Mesenchymal stem cell (in vitro differentiated cells and primary cell): Measurements from ENCODE around the gene PGAM1.

Source experiments
- DNase-seq: peaks from one replicate; pipeline ENCODE4 v3.0.0-alpha.2; 2013
- H2AFZ ChIP-seq: one replicate; pipeline ENCODE4 v1.6.1; 2013; ENCODE audit warnings: low read depth, mild to moderate bottlenecking, control low read depth, inconsistent platforms, low read length, moderate library complexity
- H2AK5ac ChIP-seq: 2 replicates; pipeline ENCODE4 v1.6.1; 2013; ENCODE audit warnings: low read length, moderate library complexity, mild to moderate bottlenecking, inconsistent platforms; ENCODE audit not compliant: severe bottlenecking
- H2BK120ac ChIP-seq: one replicate; pipeline ENCODE4 v1.6.1; 2013; ENCODE audit warnings: low read depth, mild to moderate bottlenecking, inconsistent platforms, low read length, moderate library complexity
- H2BK12ac ChIP-seq, 2 experiments: one replicate each; pipeline ENCODE4 v1.6.1; 2013; ENCODE audit warnings: inconsistent platforms in 2 of 2, low read length in 2 of 2, mild to moderate bottlenecking in 2 of 2, moderate library complexity in 2 of 2, control low read depth in 1 of 2
- H2BK15ac ChIP-seq: one replicate; pipeline ENCODE4 v1.6.1; 2013; ENCODE audit warnings: mild to moderate bottlenecking, low read depth, inconsistent platforms; ENCODE audit not compliant: poor library complexity, severe bottlenecking
- H2BK5ac ChIP-seq: 2 replicates; pipeline ENCODE4 v1.6.1; 2013; ENCODE audit warnings: low read depth, mild to moderate bottlenecking, low read length, control low read depth, inconsistent platforms; ENCODE audit not compliant: poor library complexity, severe bottlenecking
- H3K14ac ChIP-seq, 2 experiments: one replicate each; pipeline ENCODE4 v1.6.1; 2013; ENCODE audit warnings: inconsistent platforms in 2 of 2, low read length in 2 of 2, control low read depth in 1 of 2, mild to moderate bottlenecking in 1 of 2, moderate library complexity in 1 of 2
- H3K18ac ChIP-seq, 2 experiments: one replicate each; pipeline ENCODE4 v1.6.1; 2013; ENCODE audit warnings: inconsistent platforms in 2 of 2, low read length in 2 of 2, control low read depth in 1 of 2, low read depth in 1 of 2, mild to moderate bottlenecking in 1 of 2
- H3K23ac ChIP-seq, 2 experiments: one replicate each; pipeline ENCODE4 v1.6.1; 2013; ENCODE audit warnings: inconsistent platforms in 2 of 2, low read length in 2 of 2, mild to moderate bottlenecking in 2 of 2, moderate library complexity in 2 of 2, control low read depth in 1 of 2
- H3K27ac ChIP-seq: 2 replicates; pipeline ENCODE4 v1.5.1; 2013; ENCODE audit warnings: mild to moderate bottlenecking, moderate library complexity, low read length, control low read depth, inconsistent platforms; ENCODE audit not compliant: poor library complexity, severe bottlenecking
- H3K27me3 ChIP-seq, 2 experiments: 2 replicates each; pipeline versions ENCODE4 v1.6.1 to v1.7.0; 2013; ENCODE audit warnings: low read length in 2 of 2, mild to moderate bottlenecking in 2 of 2, moderate library complexity in 2 of 2, control low read depth in 1 of 2, inconsistent platforms in 1 of 2; ENCODE audit not compliant: control insufficient read depth in 1 of 2, insufficient read depth in 1 of 2
- H3K36me3 ChIP-seq, 2 experiments: 2 replicates each; pipeline versions ENCODE4 v1.6.1 to v1.7.0; 2013; ENCODE audit warnings: low read length in 2 of 2, control low read depth in 1 of 2, inconsistent platforms in 1 of 2, low read depth in 1 of 2, mild to moderate bottlenecking in 1 of 2; ENCODE audit not compliant: insufficient read depth in 2 of 2, control insufficient read depth in 1 of 2
- H3K4ac ChIP-seq, 2 experiments: one replicate each; pipeline ENCODE4 v1.6.1; 2013; ENCODE audit warnings: inconsistent platforms in 2 of 2, low read length in 2 of 2, mild to moderate bottlenecking in 2 of 2, moderate library complexity in 2 of 2, control low read depth in 1 of 2, low read depth in 1 of 2
- H3K4me1 ChIP-seq: 2 replicates; pipeline ENCODE4 v1.6.1; 2013; ENCODE audit warnings: low read depth, low read length, control low read depth; ENCODE audit not compliant: control insufficient read depth, insufficient read depth
- H3K4me2 ChIP-seq: 2 replicates; pipeline ENCODE4 v1.6.1; 2013; ENCODE audit warnings: low read length, mild to moderate bottlenecking, inconsistent platforms; ENCODE audit not compliant: poor library complexity, severe bottlenecking
- H3K4me3 ChIP-seq, 2 experiments: 2 replicates each; pipeline versions ENCODE4 v1.5.1 to v1.7.0; 2013; ENCODE audit warnings: low read length in 2 of 2, mild to moderate bottlenecking in 2 of 2, control low read depth in 1 of 2, low read depth in 1 of 2; ENCODE audit not compliant: insufficient read depth in 1 of 2
- H3K79me1 ChIP-seq: replicated peaks from 2 replicates; pipeline ENCODE4 v1.6.1; 2013; ENCODE audit warnings: mild to moderate bottlenecking, control low read depth, low read length, inconsistent platforms; ENCODE audit not compliant: poor library complexity, severe bottlenecking
- H3K9ac ChIP-seq: 2 replicates; pipeline ENCODE4 v1.7.0; 2013; ENCODE audit warnings: mild to moderate bottlenecking, low read length, moderate library complexity
- H3K9me3 ChIP-seq: 2 replicates; pipeline ENCODE4 v1.7.0; 2013; ENCODE audit warnings: mild to moderate bottlenecking, low read length; ENCODE audit not compliant: control insufficient read depth
- H4K8ac ChIP-seq: one replicate; pipeline ENCODE4 v1.6.1; 2013; ENCODE audit warnings: inconsistent platforms, mild to moderate bottlenecking, low read length, moderate library complexity
- H4K91ac ChIP-seq: one replicate; pipeline ENCODE4 v1.6.1; 2013; ENCODE audit warnings: mild to moderate bottlenecking, low read length, inconsistent platforms
- WGBS: methylation state at CpG from one replicate; pipeline ENCODE4 v1.1.7; 2013; ENCODE audit warnings: mixed read lengths; 5-methylcytosine and 5-hydroxymethylcytosine counted together

PGAM1 gene

DNA sequence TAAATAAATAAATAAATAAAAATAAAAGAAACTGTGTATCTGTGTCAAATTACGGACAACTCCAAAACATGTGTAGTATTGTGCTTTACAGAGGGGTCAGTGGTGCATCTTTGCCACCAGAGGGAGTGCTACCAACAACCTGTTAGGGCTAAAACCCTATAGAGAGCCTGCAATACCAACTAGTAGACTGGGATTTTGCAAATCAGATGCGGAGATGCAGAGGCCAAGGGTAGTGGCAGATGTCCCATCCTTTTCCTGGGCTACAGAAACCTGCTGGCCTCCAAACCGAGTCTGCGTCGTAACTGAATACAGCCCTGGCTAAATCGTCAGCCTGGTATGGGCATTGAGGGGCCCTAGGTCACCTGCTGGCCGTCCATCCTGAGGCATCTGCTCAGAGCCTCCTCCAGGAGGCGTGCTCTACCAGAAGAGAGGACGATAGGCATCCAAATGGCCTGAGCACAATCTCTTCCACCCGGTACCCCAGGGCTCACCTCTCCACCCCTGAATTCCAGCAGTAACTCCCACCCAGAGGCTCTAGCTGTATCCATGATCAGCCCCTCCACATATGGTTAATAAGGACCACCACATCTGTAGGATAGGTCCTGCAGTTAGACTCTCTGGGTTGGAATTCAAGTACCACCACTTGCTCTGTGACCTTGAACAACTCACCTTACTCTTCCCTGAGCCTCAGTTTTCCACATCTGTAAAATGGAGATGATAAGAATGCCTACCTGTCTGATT is 18.6 kb upstream of the PGAM1 start:
- no peaks in the 10 kb centered on the region for H3K9me3 ChIP-seq
- peak overlapping the region; percentile 59 for H3K4me2 ChIP-seq
- H3K36me3 ChIP-seq = peaks cover 0 to 4% of the 10 kb centered on the region in 2 experiments
- no peak overlapping the region for H2BK5ac ChIP-seq
- peaks cover 6% of the 10 kb centered on the region for H3K4me1 ChIP-seq
- H3K4me3 ChIP-seq = peak overlapping the region in 1 of 2 experiments; percentile 16
- H3K4ac ChIP-seq = no peak overlapping the region
- no peak overlapping the region for H3K18ac ChIP-seq
- no peak overlapping the region for H2BK12ac ChIP-seq
- 8% methylated on average over 10 of the region's 10 CpGs for WGBS
- H2AFZ ChIP-seq = no peak overlapping the region
- no peak overlapping the region for H3K9ac ChIP-seq
- H3K14ac ChIP-seq = no peak overlapping the region
- peak; percentile 87 for DNase-seq
- H4K8ac ChIP-seq = no peak overlapping the region
- no peak overlapping the region for H3K27ac ChIP-seq
- no peak overlapping the region for H2AK5ac ChIP-seq
- no peak overlapping the region for H4K91ac ChIP-seq
- no peak overlapping the region for H2BK15ac ChIP-seq
- no peak overlapping the region for H3K23ac ChIP-seq
- H3K27me3 ChIP-seq = no peaks in the 10 kb centered on the region
- no peaks in the 10 kb centered on the region for H3K79me1 ChIP-seq
- H2BK120ac ChIP-seq = no peak overlapping the region

DNA sequence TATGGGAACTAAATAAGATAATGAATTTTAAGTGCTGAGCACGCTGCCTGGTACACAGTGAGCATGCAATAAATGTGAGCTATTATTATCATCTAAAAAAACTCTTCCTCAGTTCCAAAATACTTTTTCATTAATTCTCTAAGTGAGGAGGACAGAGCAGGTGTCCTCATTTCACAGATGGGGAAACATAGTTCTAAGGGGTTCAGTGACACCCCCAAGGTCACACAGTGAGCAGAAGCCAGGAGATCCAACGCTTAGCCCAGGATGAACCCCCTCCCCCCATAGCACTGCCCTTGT is 18.1 kb upstream of the PGAM1 start:
- Histone ChIP-seq H3K4me2 (no peak overlapping the region), H2BK15ac (no peak overlapping the region), H4K91ac (no peak overlapping the region), H3K4ac (no peak overlapping the region), H2BK5ac (no peak overlapping the region), H3K27ac (no peak overlapping the region), H3K23ac (no peak overlapping the region), H3K36me3 (peaks cover 0 to 4% of the 10 kb centered on the region in 2 experiments), H3K9me3 (no peaks in the 10 kb centered on the region), H3K4me3 (no peak overlapping the region), H2AK5ac (no peak overlapping the region), H3K9ac (no peak overlapping the region), H2BK12ac (no peak overlapping the region), H3K18ac (no peak overlapping the region), H3K27me3 (no peaks in the 10 kb centered on the region), H4K8ac (no peak overlapping the region), H3K79me1 (no peaks in the 10 kb centered on the region), H2AFZ (no peak overlapping the region), H2BK120ac (no peak overlapping the region), H3K4me1 (peaks cover 9% of the 10 kb centered on the region), H3K14ac (no peak overlapping the region)
- no peak for DNase-seq
- WGBS = 100% methylated on average over 1 of the region's 2 CpGs

GRCh38 chr10:97408496-97408992 is 17.4 kb upstream of the PGAM1 start:
- no peak overlapping the region for H3K27ac ChIP-seq
- peak overlapping the region; percentile 7 for H2AK5ac ChIP-seq
- H3K4me3 ChIP-seq = no peak overlapping the region
- no peak overlapping the region for H3K9ac ChIP-seq
- no peak overlapping the region for H3K4ac ChIP-seq
- no peak overlapping the region for H3K4me2 ChIP-seq
- no peak for DNase-seq
- H4K91ac ChIP-seq = peak overlapping the region; percentile 50
- no peak overlapping the region for H2BK120ac ChIP-seq
- H2BK5ac ChIP-seq = no peak overlapping the region
- no peaks in the 10 kb centered on the region for H3K9me3 ChIP-seq
- peaks cover under 1% of the 10 kb centered on the region for H3K79me1 ChIP-seq
- no peak overlapping the region for H2BK15ac ChIP-seq
- H3K14ac ChIP-seq = no peak overlapping the region
- H3K23ac ChIP-seq = no peak overlapping the region
- peaks cover 0 to 4% of the 10 kb centered on the region in 2 experiments for H3K36me3 ChIP-seq
- H4K8ac ChIP-seq = no peak overlapping the region
- no peak overlapping the region for H3K18ac ChIP-seq
- no peaks in the 10 kb centered on the region for H3K27me3 ChIP-seq
- no peak overlapping the region for H2BK12ac ChIP-seq
- no peak overlapping the region for H2AFZ ChIP-seq
- 87% methylated on average over 10 of the region's 10 CpGs for WGBS
- H3K4me1 ChIP-seq = peaks cover 13% of the 10 kb centered on the region

DNA sequence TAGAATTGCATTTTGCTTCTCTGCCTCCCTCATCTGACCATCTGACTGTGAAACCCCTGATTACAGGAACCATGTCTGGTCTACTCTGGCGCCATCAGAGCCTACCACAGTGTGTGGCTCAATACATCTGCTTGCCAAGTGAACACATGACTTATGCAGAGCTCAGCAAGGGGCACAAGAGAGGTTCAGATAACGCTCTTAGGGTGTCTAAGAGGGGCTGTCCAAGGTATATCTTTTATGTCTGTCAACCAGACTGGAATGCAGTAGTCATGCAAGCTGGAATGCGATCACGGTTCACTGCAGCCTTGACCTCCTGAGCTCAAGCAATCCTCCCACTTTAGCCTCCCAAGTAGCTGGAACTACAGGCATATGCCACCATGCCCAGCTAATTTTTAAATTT is 14.6 kb upstream of the PGAM1 start:
- no peaks in the 10 kb centered on the region for H3K27me3 ChIP-seq
- H3K23ac ChIP-seq = no peak overlapping the region
- DNase-seq = no peak
- H2BK120ac ChIP-seq = no peak overlapping the region
- no peak overlapping the region for H3K4me3 ChIP-seq
- 64% methylated on average over 4 of the region's 4 CpGs for WGBS
- no peaks in the 10 kb centered on the region for H3K9me3 ChIP-seq
- no peak overlapping the region for H3K18ac ChIP-seq
- no peak overlapping the region for H3K14ac ChIP-seq
- H2AFZ ChIP-seq = no peak overlapping the region
- H4K8ac ChIP-seq = no peak overlapping the region
- no peak overlapping the region for H3K4ac ChIP-seq
- peaks cover 7% of the 10 kb centered on the region for H3K79me1 ChIP-seq
- no peak overlapping the region for H4K91ac ChIP-seq
- H3K4me1 ChIP-seq = peaks cover 23% of the 10 kb centered on the region
- no peak overlapping the region for H2BK5ac ChIP-seq
- no peak overlapping the region for H2BK15ac ChIP-seq
- H3K36me3 ChIP-seq = peaks cover 0 to 6% of the 10 kb centered on the region in 2 experiments
- H2BK12ac ChIP-seq = no peak overlapping the region
- H3K4me2 ChIP-seq = no peak overlapping the region
- H3K27ac ChIP-seq = peak overlapping the region; percentile 9
- no peak overlapping the region for H2AK5ac ChIP-seq
- no peak overlapping the region for H3K9ac ChIP-seq
